Fibroblast of villous mesenchyme (primary cell): ENCODE results near the gene HACE1. TPM values are rescaled to one million over a fixed set of nuclear protein-coding genes. Genes with fewer than 3 reads are reported as not detected.
"Not testable (repeated sequence)": the region's sequence is repeated elsewhere in the genome, so short reads cannot be mapped to it uniquely, and the experiment has no call there.

Experiments used
- DNase-seq: peaks from one replicate; pipeline ENCODE4 v3.0.0-alpha.2; 2010; ENCODE audit warnings: low read depth
- H3K4me3 ChIP-seq: 2 replicates; pipeline ENCODE4 v1.5.1; 2011; ENCODE audit warnings: low read depth, mild to moderate bottlenecking, low read length
- CTCF ChIP-seq: IDR thresholded peaks from 2 replicates; pipeline ENCODE4 v1.5.1; 2012; ENCODE audit warnings: low read depth, mild to moderate bottlenecking, low read length; ENCODE audit not compliant: insufficient read depth
- total RNA-seq: library from RNA; depleted of rRNA; stranded (reverse); fragments of >200 nt; gene quantifications from 2 replicates; pipeline ENCODE4 v1.2.3, GENCODE V29; 2012

Gene HACE1
- total RNA-seq, result 22.5 and 23.3 TPM in 2 replicates

DNA sequence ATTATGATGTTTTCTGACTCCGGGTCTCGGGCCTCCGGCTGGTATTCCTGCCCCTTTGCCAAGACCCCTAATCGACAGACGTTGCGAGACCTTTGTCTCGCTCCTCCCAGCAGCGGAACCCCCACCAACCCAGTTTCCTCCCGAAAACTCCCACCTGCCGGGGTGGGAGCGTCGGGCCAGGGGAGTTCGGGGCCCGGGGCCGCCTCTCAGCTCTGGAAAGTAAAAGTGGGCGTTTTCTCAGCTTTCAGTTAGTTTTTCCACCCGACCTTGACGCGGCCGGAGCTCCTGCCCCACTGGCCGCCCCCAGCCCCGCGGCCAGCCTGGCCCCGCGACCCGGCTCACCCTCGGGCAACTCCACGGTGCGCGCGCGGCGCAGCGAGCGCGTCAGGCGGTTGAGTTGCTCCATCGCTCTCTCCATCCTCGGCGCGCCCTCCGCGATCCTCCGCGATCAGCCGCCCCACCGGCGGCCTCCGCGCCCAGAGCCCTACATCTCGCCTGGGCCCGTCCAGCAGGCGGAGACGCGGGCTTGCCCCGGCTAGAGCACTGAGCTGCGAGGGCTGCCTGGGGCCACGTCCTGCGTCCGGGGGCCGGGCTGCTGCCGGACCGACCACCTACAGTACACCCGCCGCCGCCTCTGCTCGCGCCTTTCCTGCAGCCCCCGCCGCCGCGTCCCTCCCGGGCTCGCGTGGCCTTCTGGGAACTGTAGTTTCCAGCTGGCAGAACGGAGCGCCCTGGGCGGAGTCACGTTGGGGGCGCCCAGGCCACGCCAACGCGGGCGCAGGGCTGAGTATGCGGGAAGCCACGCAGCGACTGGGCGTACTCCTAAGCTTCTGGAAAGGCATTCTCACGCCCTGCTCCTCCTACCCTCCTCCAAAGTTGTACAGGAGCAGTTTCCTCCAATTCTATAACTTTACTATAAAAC lies at the start of gene HACE1:
Gene HACE1 (minus strand): TSS at position 695 of the 922 bp plus-strand sequence. CDS start 277 bp downstream, at position 418.
- DNase-seq, result peak; percentile 89
- peak within 1 kb of the TSS; percentile 95 for H3K4me3 ChIP-seq
- peak; percentile 21 for TF ChIP-seq CTCF

DNA sequence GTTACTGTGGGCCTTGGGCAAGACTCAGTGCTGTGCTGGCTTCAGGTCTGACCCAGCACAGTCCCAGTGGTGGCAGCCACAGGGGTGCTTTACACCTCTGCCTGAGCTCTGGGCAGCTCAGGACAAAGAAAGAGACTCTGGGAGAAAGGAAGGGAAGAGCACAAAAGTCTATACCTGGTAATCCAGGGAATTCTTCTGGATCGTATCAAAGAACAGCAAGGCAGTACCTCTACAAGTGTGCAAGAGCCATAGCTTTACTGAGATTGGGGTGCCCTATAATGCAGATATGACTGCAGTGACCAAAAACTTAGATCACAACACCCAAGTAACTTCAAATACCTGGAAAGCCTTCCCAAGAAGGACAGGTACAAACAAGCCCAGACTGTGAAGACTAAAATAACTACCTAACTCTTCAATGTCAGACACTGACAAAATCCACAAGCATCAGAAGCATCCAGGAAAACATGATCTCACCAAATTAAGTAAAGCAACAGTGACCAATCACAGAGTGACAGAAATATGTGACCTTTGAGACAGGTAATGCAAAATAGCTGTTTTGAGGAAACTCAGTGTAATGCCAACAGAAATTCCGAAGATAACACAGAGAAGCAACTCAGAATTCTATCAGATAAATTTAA lies 49.3 kb upstream of the HACE1 start:
- H3K4me3 ChIP-seq, result no peak overlapping the region
- no peak for TF ChIP-seq CTCF
- DNase-seq, result no peak

DNA sequence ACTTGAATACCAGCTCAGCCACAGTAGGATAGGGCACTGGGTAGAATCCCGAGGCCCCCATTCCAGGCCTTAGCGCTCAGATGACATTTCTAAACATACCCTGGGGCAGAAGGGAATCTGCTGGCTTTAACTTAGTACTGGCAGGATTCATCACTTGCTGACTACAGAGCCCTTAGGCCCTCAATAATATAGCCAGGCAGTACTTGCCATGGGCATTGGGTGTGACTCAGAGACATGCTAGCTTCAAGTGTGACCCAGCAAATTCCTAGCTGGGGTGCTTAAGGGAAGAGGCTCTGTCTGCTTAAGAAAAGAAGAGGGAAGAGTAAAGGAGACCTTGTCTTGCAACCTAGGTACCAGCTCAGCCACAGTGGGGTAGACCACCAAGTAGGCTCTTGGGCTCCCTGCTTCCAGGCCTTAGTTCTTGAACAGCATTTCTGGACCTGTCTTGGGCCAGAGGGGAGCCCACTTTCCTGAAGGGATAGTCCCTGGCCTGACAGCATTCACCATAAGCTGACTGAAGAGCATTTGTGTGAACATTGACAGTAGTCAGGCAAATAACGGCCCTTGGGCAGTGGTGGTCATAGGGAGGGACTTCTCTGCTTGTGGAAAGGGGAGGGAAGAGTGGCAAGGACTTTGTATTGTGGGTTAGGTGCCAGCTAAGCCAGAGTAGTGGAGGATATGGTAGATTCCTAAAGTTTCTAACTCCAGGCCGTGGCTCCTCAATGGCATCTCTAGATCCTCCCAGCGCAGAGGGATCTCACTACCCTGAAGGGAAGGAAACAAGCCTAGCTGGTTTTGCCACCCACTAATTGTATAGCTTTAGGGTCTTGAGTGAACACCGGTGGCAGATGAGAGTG lies 48.5 kb upstream of the HACE1 start:
- TF ChIP-seq CTCF, result no peak
- DNase-seq, result no peak
- no peak overlapping the region for H3K4me3 ChIP-seq

- not testable (repeated sequence) for H3K4me3 ChIP-seq, DNase-seq
Measured at GRCh38 chr6:104898893-104899292, 39.2 kb upstream of the HACE1 start.

DNA sequence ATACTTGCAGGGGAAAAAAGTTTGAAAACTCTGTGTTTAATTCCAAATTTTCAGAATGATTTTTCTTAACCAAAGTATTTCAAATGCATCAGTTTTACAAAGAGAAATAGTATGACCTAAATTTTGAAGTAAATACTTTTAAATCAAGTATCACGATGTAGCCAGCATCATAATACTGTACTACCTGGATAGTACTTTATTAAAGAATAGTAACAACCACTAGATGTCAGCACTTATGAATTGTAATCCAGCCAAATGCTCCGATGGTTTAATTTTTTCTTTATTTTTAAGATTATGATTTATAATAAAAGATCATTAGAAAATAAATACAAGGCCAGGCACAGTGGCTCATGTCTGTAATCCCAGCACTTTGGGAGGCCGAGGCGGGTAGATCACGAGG lies 37.2 kb upstream of the HACE1 start:
- TF ChIP-seq CTCF, result peak; percentile 32
- DNase-seq, result no peak
- H3K4me3 ChIP-seq, result no peak overlapping the region

DNA sequence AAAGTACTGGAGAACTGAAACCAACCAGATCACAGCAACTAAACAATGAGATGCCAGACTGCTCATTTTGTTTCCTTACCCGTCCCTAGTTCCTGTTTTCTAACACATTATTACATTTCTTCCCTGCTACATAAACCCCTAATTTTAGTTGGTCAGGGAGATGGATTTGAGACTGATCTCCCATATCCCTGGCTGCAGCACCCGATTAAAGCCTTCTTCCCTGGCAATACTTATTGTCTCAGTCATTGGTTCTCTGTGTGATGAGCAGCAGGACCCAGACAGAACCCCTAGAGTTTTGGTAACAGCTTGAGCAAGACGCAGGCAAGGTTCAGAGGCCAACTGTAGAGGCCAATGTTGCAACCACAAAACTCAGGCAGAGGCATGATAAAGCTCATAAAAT lies 28.3 kb upstream of the HACE1 start:
- no peak for TF ChIP-seq CTCF
- no peak overlapping the region for H3K4me3 ChIP-seq
- no peak for DNase-seq
